GM23338 (cell line): ENCODE results near the gene ASTL. TPM values are rescaled to one million over a fixed set of nuclear protein-coding genes. Genes with fewer than 3 reads are reported as not detected.

Source experiments
- ATAC-seq: fragments of 200-7000 bp; cut with Tn5 transposase; 3 replicates; pipeline ENCODE4 v1.9.1; 2020
- DNase-seq: peaks from one replicate; pipeline ENCODE4 v3.0.0-alpha.2; 2015; ENCODE audit warnings: low spot score
- H2AFZ ChIP-seq: fragments of 200-600 bp; sonication (generic); 2 replicates; pipeline ENCODE4 v1.8.0; 2016; ENCODE audit warnings: antibody characterized with exemption, mild to moderate bottlenecking, moderate library complexity
- H3F3A ChIP-seq: fragments of 200-600 bp; sonication (generic); replicated peaks from 2 replicates; pipeline ENCODE4 v1.8.0; 2017; ENCODE audit warnings: antibody characterized with exemption, mixed run types, low read depth
- H3K27ac ChIP-seq: fragments of 200-600 bp; sonication (generic); 2 replicates; pipeline ENCODE4 v1.6.1; 2016; ENCODE audit warnings: low read depth
- H3K27me3 ChIP-seq: fragments of 200-600 bp; sonication (generic); 2 replicates; pipeline ENCODE4 v1.8.0; 2016; ENCODE audit warnings: mild to moderate bottlenecking, mixed run types, moderate library complexity; ENCODE audit not compliant: insufficient read depth
- H3K36me3 ChIP-seq: fragments of 200-600 bp; sonication (generic); 2 replicates; pipeline ENCODE4 v1.8.0; 2016; ENCODE audit warnings: mild to moderate bottlenecking; ENCODE audit not compliant: insufficient read depth
- H3K4me1 ChIP-seq: fragments of 200-600 bp; sonication (generic); 2 replicates; pipeline ENCODE4 v1.8.0; 2016; ENCODE audit warnings: mild to moderate bottlenecking, moderate library complexity; ENCODE audit not compliant: insufficient read depth
- H3K4me2 ChIP-seq: fragments of 200-600 bp; sonication (generic); 2 replicates; pipeline ENCODE4 v1.7.1; 2017; ENCODE audit warnings: mixed run types
- H3K4me3 ChIP-seq: fragments of 200-600 bp; sonication (generic); 2 replicates; pipeline ENCODE4 v1.6.1; 2016; ENCODE audit warnings: mixed run types
- H3K79me2 ChIP-seq: fragments of 200-600 bp; sonication (generic); replicated peaks from 2 replicates; pipeline ENCODE4 v1.8.0; 2017; ENCODE audit warnings: mild to moderate bottlenecking; ENCODE audit not compliant: insufficient read depth
- H3K9me2 ChIP-seq: fragments of 200-600 bp; sonication (generic); 2 replicates; pipeline ENCODE4 v1.8.0; 2017; ENCODE audit not compliant: insufficient read depth
- H4K20me1 ChIP-seq: fragments of 200-600 bp; sonication (generic); replicated peaks from 2 replicates; pipeline ENCODE4 v1.8.0; 2017; ENCODE audit warnings: mild to moderate bottlenecking; ENCODE audit not compliant: insufficient read depth
- H3K27ac Mint-ChIP-seq: 2 replicates; pipeline ENCODE4 v1.8.0; 2020; ENCODE audit warnings: inconsistent platforms, mild to moderate bottlenecking, moderate library complexity, mixed read lengths
- H3K27me3 Mint-ChIP-seq: 3 replicates; pipeline ENCODE4 v1.8.0; 2022; ENCODE audit warnings: low read depth, mild to moderate bottlenecking, moderate library complexity, mixed read lengths, inconsistent platforms; ENCODE audit not compliant: insufficient read depth, poor library complexity
- H3K36me3 Mint-ChIP-seq: 3 replicates; pipeline ENCODE4 v1.8.0; 2021; ENCODE audit warnings: low read depth, mild to moderate bottlenecking, inconsistent platforms, moderate library complexity, mixed read lengths
- H3K4me1 Mint-ChIP-seq: 3 replicates; pipeline ENCODE4 v1.8.0; 2020; ENCODE audit warnings: mild to moderate bottlenecking, inconsistent platforms, mixed read lengths
- H3K4me3 Mint-ChIP-seq: 3 replicates; pipeline ENCODE4 v1.8.0; 2021; ENCODE audit warnings: moderate library complexity, mild to moderate bottlenecking, inconsistent platforms, mixed read lengths
- H3K9me3 Mint-ChIP-seq: 3 replicates; pipeline ENCODE4 v1.8.0; 2020; ENCODE audit warnings: moderate library complexity, mild to moderate bottlenecking, inconsistent platforms, mixed read lengths
- CREB1 ChIP-seq: fragments of 250-450 bp; sonication (Bioruptor Pico); IDR thresholded peaks from 2 replicates; pipeline ENCODE4 v1.5.0; 2020; ENCODE audit warnings: low read depth, mild to moderate bottlenecking, moderate library complexity
- EZH2phosphoT487 ChIP-seq: fragments of 200-600 bp; sonication (generic); IDR thresholded peaks from one replicate; pipeline ENCODE4 v1.8.1; 2018; ENCODE audit warnings: antibody characterized with exemption; ENCODE audit not compliant: unreplicated experiment
- JUNB ChIP-seq: IDR thresholded peaks from one replicate; pipeline ENCODE4 v1.6.1; 2016; ENCODE audit warnings: antibody characterized with exemption; ENCODE audit not compliant: unreplicated experiment
- NANOG ChIP-seq: IDR thresholded peaks from 2 replicates; pipeline ENCODE4 v1.6.1; 2016; ENCODE audit warnings: antibody characterized with exemption, borderline replicate concordance
- POLR2AphosphoS5 ChIP-seq: IDR thresholded peaks from 2 replicates; pipeline ENCODE4 v1.6.1; 2016; ENCODE audit warnings: antibody characterized with exemption, low read depth
- ZNF114 ChIP-seq: fragments of 250-450 bp; sonication (Bioruptor Pico); IDR thresholded peaks from 2 replicates; pipeline ENCODE4 v1.5.0; 2020; ENCODE audit warnings: mild to moderate bottlenecking, moderate library complexity
- ZNF331 ChIP-seq: fragments of 250-450 bp; sonication (Bioruptor Pico); IDR thresholded peaks from 2 replicates; pipeline ENCODE4 v1.5.0; 2020; ENCODE audit warnings: low read depth, mild to moderate bottlenecking, moderate library complexity
- polyA plus RNA-seq: library from polyadenylated mRNA; unstranded; fragments of >200 nt; fragmentation: Nextera tagmentation; extraction: Ambion mirVana; gene quantifications from 2 replicates; pipeline ENCODE4 v1.2.1, GENCODE V29; 2016
- total RNA-seq: library from RNA; depleted of rRNA; stranded (reverse); fragments of >200 nt; shearing (Covaris generic); gene quantifications from 2 replicates; pipeline ENCODE4 v1.2.3, GENCODE V29; 2014
- TF ChIP-seq, protein P1 (sequence below): IDR thresholded peaks from one replicate; pipeline ENCODE4 v1.6.1; 2018; ENCODE audit warnings: antibody characterized with exemption; ENCODE audit not compliant: unreplicated experiment
- TF ChIP-seq, protein P2 (sequence below), 2 experiments: fragments of 200-600 bp in 1 of 2; sonication (generic) in 1 of 2; conservative IDR thresholded peaks; 2 replicates each; pipeline versions ENCODE4 v1.5.1 to v1.6.1; 2016 to 2017; ENCODE audit warnings: antibody characterized with exemption in 2 of 2, low read depth in 2 of 2, mild to moderate bottlenecking in 2 of 2, moderate library complexity in 1 of 2
- TF ChIP-seq, protein P3 (sequence below): IDR thresholded peaks from 2 replicates; pipeline ENCODE4 v1.6.1; 2016; ENCODE audit warnings: antibody characterized with exemption

ASTL gene
- total and polyA plus RNA-seq, 2 experiments from 2014 or later = 0.23 TPM; not detected in 1

GRCh38 chr2:96105994-96106715, 32.1 kb downstream of the ASTL start (continued):
- TF ChIP-seq NANOG (no peak), POLR2AphosphoS5 (no peak), JUNB (no peak), ZNF331 (CRISPR knock-in tag) (no peak)
- TF ChIP-seq, protein P1, sequence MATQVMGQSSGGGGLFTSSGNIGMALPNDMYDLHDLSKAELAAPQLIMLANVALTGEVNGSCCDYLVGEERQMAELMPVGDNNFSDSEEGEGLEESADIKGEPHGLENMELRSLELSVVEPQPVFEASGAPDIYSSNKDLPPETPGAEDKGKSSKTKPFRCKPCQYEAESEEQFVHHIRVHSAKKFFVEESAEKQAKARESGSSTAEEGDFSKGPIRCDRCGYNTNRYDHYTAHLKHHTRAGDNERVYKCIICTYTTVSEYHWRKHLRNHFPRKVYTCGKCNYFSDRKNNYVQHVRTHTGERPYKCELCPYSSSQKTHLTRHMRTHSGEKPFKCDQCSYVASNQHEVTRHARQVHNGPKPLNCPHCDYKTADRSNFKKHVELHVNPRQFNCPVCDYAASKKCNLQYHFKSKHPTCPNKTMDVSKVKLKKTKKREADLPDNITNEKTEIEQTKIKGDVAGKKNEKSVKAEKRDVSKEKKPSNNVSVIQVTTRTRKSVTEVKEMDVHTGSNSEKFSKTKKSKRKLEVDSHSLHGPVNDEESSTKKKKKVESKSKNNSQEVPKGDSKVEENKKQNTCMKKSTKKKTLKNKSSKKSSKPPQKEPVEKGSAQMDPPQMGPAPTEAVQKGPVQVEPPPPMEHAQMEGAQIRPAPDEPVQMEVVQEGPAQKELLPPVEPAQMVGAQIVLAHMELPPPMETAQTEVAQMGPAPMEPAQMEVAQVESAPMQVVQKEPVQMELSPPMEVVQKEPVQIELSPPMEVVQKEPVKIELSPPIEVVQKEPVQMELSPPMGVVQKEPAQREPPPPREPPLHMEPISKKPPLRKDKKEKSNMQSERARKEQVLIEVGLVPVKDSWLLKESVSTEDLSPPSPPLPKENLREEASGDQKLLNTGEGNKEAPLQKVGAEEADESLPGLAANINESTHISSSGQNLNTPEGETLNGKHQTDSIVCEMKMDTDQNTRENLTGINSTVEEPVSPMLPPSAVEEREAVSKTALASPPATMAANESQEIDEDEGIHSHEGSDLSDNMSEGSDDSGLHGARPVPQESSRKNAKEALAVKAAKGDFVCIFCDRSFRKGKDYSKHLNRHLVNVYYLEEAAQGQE = no peak

- Histone ChIP-seq H3K4me1 (peaks cover 20% of the 10 kb centered on the region), H2AFZ (no peak overlapping the region), H4K20me1 (no peaks in the 10 kb centered on the region), H3F3A (no peaks in the 10 kb centered on the region), H3K79me2 (no peaks in the 10 kb centered on the region), H3K4me2 (no peak overlapping the region), H3K36me3 (no peaks in the 10 kb centered on the region), H3K4me3 (no peak overlapping the region), H3K27ac (no peak overlapping the region), H3K9me2 (no peaks in the 10 kb centered on the region), H3K27me3 (no peaks in the 10 kb centered on the region)
- ATAC-seq = no peak
- Mint-ChIP-seq H3K9me3 (peaks cover 8% of the 10 kb centered on the region), H3K36me3 (peaks cover 5% of the 10 kb centered on the region; the same call in 2 of the 3 replicates), H3K4me3 (no peak overlapping the region), H3K4me1 (peaks cover 32% of the 10 kb centered on the region), H3K27me3 (peaks cover 10% of the 10 kb centered on the region), H3K27ac (no peak overlapping the region)
- no peak for DNase-seq
- TF ChIP-seq ZNF114 (CRISPR knock-in tag) = no peak
- no peak for TF ChIP-seq NANOG
- TF ChIP-seq, protein P2, sequence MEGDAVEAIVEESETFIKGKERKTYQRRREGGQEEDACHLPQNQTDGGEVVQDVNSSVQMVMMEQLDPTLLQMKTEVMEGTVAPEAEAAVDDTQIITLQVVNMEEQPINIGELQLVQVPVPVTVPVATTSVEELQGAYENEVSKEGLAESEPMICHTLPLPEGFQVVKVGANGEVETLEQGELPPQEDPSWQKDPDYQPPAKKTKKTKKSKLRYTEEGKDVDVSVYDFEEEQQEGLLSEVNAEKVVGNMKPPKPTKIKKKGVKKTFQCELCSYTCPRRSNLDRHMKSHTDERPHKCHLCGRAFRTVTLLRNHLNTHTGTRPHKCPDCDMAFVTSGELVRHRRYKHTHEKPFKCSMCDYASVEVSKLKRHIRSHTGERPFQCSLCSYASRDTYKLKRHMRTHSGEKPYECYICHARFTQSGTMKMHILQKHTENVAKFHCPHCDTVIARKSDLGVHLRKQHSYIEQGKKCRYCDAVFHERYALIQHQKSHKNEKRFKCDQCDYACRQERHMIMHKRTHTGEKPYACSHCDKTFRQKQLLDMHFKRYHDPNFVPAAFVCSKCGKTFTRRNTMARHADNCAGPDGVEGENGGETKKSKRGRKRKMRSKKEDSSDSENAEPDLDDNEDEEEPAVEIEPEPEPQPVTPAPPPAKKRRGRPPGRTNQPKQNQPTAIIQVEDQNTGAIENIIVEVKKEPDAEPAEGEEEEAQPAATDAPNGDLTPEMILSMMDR (conservative IDR thresholded peaks at IDR 0.05; ENCODE audit: low read depth in 2 of 2) = no peak
- no peak for TF ChIP-seq CREB1
- TF ChIP-seq, protein P3, sequence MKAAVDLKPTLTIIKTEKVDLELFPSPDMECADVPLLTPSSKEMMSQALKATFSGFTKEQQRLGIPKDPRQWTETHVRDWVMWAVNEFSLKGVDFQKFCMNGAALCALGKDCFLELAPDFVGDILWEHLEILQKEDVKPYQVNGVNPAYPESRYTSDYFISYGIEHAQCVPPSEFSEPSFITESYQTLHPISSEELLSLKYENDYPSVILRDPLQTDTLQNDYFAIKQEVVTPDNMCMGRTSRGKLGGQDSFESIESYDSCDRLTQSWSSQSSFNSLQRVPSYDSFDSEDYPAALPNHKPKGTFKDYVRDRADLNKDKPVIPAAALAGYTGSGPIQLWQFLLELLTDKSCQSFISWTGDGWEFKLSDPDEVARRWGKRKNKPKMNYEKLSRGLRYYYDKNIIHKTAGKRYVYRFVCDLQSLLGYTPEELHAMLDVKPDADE = no peak
- TF ChIP-seq EZH2phosphoT487 = no peak
- TF ChIP-seq, protein P1 = no peak
These were observed 33.0 kb downstream of the ASTL start for GRCh38 chr2:96105152-96105915.
